Measurements from ENCODE around the gene FOXL2. TPM values are rescaled to one million over a fixed set of nuclear protein-coding genes. Genes with fewer than 3 reads are reported as not detected.

The FOXL2 gene
- not detected for total RNA-seq
- long read RNA-seq, result 0 reads

DNA sequence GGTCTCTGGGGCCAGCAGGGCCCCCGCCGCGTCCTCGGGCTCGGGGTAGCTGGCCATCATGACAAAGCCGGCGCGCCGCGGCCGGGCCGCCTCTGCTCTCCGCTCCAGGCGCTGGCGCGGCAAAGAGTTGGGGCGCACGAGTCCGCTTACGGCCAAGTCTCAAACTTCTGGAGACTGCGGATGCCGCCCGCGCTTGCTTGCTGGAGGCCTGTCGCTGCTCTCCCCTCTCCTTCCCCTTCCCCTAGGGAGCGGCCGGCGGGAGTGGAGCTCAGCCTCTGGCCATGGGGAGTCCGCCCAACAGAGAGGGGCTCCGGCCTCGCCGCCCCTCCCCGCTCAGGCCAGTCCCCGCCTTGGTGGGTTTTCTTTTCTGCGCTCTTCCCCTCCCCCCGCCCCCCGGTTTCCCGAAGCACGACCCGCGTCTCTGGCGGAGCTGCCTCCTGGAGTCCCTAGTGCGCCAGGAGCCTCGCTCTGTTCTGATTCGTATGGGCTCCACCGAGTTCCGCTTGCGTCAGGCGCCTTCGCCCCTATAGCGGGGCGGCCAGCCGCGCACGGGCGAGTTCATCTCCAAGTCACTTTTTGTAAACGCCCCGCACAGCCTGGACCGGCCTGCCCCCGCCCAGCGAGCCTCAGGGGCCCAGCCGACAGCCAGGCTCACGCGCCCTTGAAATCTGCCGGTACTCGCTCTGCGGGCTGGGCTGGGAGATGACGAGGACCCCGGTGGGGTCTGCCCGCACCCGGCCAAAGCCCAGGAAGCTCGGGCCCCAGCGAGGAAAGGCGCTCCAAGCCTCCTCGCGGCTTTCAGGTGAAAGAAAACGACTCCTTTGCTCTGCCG, at the start of gene FOXL2, which contains the start of gene FOXL2NB:
TSS of gene FOXL2 (minus strand) at position 475 of the 832 bp plus-strand sequence. CDS start at position 60, 415 bp downstream.
TSS of gene FOXL2NB (plus strand) at position 555 of the 832 bp plus-strand sequence. CDS start at position 703, 148 bp downstream.
- DNase-seq (no peak), ATAC-seq (peak; percentile 31 to 33)
- intact Hi-C loops (cut with DNase I), result no loop called here
- Histone ChIP-seq H3K27me3 (ENCODE audit: low read depth) (peaks cover 98% of the 10 kb centered on the region), H3K27ac (no peak within 1 kb of the TSS), H3K4me3 (peak within 1 kb of the TSS; percentile 41), H3K9me3 (no peaks in the 10 kb centered on the region), H3K4me1 (peaks cover 46% of the 10 kb centered on the region), H3K36me3 (no peaks in the 10 kb centered on the region)
- TF ChIP-seq, protein P1, sequence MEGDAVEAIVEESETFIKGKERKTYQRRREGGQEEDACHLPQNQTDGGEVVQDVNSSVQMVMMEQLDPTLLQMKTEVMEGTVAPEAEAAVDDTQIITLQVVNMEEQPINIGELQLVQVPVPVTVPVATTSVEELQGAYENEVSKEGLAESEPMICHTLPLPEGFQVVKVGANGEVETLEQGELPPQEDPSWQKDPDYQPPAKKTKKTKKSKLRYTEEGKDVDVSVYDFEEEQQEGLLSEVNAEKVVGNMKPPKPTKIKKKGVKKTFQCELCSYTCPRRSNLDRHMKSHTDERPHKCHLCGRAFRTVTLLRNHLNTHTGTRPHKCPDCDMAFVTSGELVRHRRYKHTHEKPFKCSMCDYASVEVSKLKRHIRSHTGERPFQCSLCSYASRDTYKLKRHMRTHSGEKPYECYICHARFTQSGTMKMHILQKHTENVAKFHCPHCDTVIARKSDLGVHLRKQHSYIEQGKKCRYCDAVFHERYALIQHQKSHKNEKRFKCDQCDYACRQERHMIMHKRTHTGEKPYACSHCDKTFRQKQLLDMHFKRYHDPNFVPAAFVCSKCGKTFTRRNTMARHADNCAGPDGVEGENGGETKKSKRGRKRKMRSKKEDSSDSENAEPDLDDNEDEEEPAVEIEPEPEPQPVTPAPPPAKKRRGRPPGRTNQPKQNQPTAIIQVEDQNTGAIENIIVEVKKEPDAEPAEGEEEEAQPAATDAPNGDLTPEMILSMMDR (IDR thresholded peaks at IDR 0.05), result no peak

DNA sequence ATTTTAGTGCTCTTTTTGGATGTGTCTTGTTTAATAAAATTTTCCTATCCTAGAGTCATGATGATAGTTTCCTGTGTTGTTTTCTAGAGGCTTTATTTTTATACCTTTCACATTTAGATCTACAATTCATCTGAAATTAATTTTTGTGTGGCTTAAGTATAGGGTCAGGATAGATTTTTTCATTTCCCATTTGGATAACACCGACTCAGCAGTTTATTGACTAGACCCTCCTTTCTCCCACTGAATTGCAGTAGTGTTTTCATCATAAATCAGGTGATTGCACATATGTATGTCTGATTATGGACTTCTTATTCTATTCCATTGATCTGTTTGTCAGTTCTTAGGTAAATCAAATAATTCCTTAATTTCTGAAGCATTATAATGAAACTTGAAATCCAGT, 48.8 kb upstream of the FOXL2 start:
- Histone ChIP-seq H3K4me3 (no peak overlapping the region), H3K27ac (no peak overlapping the region), H3K36me3 (no peaks in the 10 kb centered on the region), H3K27me3 (ENCODE audit: low read depth) (no peaks in the 10 kb centered on the region), H3K4me1 (no peaks in the 10 kb centered on the region), H3K9me3 (no peaks in the 10 kb centered on the region)
- DNase-seq (no peak), ATAC-seq (no peak)
- TF ChIP-seq, protein P1 (IDR thresholded peaks at IDR 0.05), result no peak
- intact Hi-C loops (cut with DNase I), result no loop called here

DNA sequence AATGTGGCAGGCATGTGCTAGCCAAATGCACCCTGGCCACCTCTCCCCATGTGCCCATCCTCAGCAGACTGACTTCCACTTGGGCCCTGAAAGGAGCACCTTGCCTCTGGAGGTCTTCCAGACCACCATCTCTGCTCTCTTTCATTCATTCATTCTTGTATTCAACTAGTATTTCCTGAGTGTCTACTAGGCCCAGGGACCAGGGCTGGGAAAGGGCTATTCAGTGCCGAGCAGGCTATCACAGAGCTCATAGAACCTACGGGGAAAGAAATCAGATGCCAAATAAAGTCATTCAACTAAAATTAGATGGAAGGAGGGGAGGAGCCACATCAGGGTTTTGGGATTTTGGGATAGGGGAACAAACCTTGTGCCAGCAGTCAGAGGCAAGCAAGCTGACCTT, 40.2 kb upstream of the FOXL2 start:
- TF ChIP-seq, protein P1 (IDR thresholded peaks at IDR 0.05), result no peak

DNA sequence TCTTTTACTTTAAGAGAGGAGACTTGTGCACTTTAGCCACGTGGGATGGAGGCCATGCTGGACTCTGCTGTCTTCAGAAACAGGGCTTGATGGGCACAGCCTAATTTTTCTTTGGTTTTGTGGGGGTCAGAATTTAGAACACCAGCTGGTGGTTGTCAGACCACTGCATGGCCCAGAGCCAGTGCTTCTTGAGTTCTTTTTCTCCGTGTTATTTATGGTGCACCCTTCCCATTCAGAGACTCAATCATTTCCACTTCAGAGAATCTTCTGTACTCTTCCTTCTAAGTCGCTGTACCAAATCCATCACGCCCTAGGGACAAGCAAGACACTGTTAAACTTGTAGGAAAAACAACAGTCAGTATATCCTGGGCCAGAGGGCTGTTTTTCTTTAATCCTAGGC, 39.0 kb upstream of the FOXL2 start:
- H3K36me3 ChIP-seq, result no peaks in the 10 kb centered on the region
- ATAC-seq (no peak), DNase-seq (no peak)
- H3K4me1 ChIP-seq, result no peaks in the 10 kb centered on the region
- no peaks in the 10 kb centered on the region for H3K27me3 ChIP-seq (ENCODE audit: low read depth)
- TF ChIP-seq, protein P1 (IDR thresholded peaks at IDR 0.05), result no peak
- H3K27ac ChIP-seq, result no peak overlapping the region
- no peaks in the 10 kb centered on the region for H3K9me3 ChIP-seq
- no peak overlapping the region for H3K4me3 ChIP-seq
- intact Hi-C loops (cut with DNase I), result no loop called here

More for the DNA sequence above, 40.2 kb upstream of the FOXL2 start:
- H3K36me3 ChIP-seq, result no peaks in the 10 kb centered on the region
- H3K9me3 ChIP-seq, result no peaks in the 10 kb centered on the region
- no peak for ATAC-seq
- intact Hi-C loops (cut with DNase I), result no loop called here
- H3K4me1 ChIP-seq, result no peaks in the 10 kb centered on the region
- DNase-seq, result no peak
- no peaks in the 10 kb centered on the region for H3K27me3 ChIP-seq (ENCODE audit: low read depth)
- no peak overlapping the region for H3K4me3 ChIP-seq
- H3K27ac ChIP-seq, result no peak overlapping the region

DNA sequence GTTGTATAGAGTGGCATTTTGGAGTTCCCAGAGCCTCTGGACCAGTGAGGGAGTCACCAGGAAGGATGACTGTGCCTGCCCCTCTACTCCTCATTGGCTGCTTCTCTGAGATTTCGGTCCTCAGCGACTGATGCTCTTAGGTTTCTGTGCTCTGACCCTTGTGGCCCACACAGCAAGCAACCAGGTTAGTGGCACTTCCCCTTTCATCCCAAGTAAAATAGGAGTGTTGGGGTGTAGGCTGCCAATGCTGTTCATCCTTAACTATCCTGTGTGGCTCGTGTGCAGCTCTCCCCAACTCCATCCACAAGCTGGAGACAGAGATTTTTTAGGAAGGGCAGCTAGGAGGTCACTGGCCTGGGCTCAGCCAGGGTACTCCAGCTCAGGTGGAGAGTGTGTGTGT, 37.9 kb upstream of the FOXL2 start:
- Histone ChIP-seq H3K36me3 (no peaks in the 10 kb centered on the region), H3K4me3 (no peak overlapping the region), H3K9me3 (no peaks in the 10 kb centered on the region), H3K27ac (no peak overlapping the region), H3K4me1 (no peaks in the 10 kb centered on the region), H3K27me3 (ENCODE audit: low read depth) (no peaks in the 10 kb centered on the region)
- intact Hi-C loops (cut with DNase I), result no loop called here
- TF ChIP-seq, protein P1 (IDR thresholded peaks at IDR 0.05), result no peak
- DNase-seq (no peak), ATAC-seq (no peak)

Data from lower lobe of right lung (tissue), 2 donors.